Cardiac muscle cell (in vitro differentiated cells and primary cell): ENCODE results near the gene CASP6. TPM values are rescaled to one million over a fixed set of nuclear protein-coding genes. Genes with fewer than 3 reads are reported as not detected.

ENCODE experiments used
- DNase-seq, 2 donors: peaks; one replicate each; pipeline versions ENCODE4 v3.0.0 to v3.0.0-alpha.2; 2010 to 2017; ENCODE audit warnings: low read depth in 1 of 2, low spot score in 1 of 2
- H3K27ac ChIP-seq: fragments of 200-600 bp; sonication (generic); 2 replicates; pipeline ENCODE4 v1.5.1; 2016
- H3K27me3 ChIP-seq: fragments of 200-600 bp; sonication (generic); 2 replicates; pipeline ENCODE4 v1.6.0; 2016; ENCODE audit warnings: control low read depth
- H3K36me3 ChIP-seq: fragments of 200-600 bp; sonication (generic); 2 replicates; pipeline ENCODE4 v1.5.1; 2016; ENCODE audit warnings: control low read depth
- H3K4me1 ChIP-seq: fragments of 200-600 bp; sonication (generic); 2 replicates; pipeline ENCODE4 v1.8.1; 2017; ENCODE audit warnings: low read depth, mild to moderate bottlenecking, mixed run types
- H3K4me3 ChIP-seq: fragments of 200-600 bp; sonication (generic); 2 replicates; pipeline ENCODE4 v1.5.1; 2016; ENCODE audit warnings: mild to moderate bottlenecking
- H3K9me3 ChIP-seq: fragments of 200-600 bp; sonication (generic); 2 replicates; pipeline ENCODE4 v1.5.1; 2017; ENCODE audit warnings: low read depth, mild to moderate bottlenecking, control low read depth
- polyA plus RNA-seq: library from polyadenylated mRNA; unstranded; fragments of >200 nt; fragmentation: Nextera tagmentation; extraction: Ambion mirVana; gene quantifications from 2 replicates; pipeline ENCODE4 v1.2.1, GENCODE V29; 2016
- total RNA-seq: library from RNA; depleted of rRNA; stranded (reverse); fragments of >200 nt; gene quantifications from 2 replicates; pipeline ENCODE4 v1.2.3, GENCODE V29; 2016
- TF ChIP-seq, protein P1 (sequence below): IDR thresholded peaks from 2 replicates; pipeline ENCODE4 v1.5.1; 2012; ENCODE audit warnings: low read depth, mild to moderate bottlenecking, low read length

The CASP6 gene
- total and polyA plus RNA-seq, 2 experiments from 2014 or later = 28.9 to 45.6 TPM

DNA sequence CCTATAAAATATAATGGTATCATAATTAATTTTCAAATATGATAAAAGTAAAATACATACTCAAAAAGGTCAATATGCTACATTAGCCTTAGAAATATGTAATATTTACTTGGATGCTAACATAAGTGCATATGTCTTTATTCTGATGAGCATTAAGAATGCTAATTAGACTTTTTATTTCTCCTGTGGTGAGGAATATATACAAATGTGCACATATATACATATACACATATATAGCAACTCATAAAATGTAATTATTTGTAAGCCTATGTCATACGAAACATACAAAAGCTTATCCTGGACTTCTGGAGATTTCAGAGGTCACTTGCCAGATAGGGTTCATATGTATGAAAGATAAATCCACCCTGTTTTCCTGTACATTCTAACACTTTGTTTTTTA, 15.5 kb upstream of the CASP6 start:
- Histone ChIP-seq H3K4me3 (no peak overlapping the region), H3K4me1 (no peaks in the 10 kb centered on the region), H3K27me3 (no peaks in the 10 kb centered on the region), H3K27ac (no peak overlapping the region), H3K9me3 (no peaks in the 10 kb centered on the region), H3K36me3 (peaks cover 6% of the 10 kb centered on the region)
- DNase-seq = no peak
- TF ChIP-seq, protein P1, sequence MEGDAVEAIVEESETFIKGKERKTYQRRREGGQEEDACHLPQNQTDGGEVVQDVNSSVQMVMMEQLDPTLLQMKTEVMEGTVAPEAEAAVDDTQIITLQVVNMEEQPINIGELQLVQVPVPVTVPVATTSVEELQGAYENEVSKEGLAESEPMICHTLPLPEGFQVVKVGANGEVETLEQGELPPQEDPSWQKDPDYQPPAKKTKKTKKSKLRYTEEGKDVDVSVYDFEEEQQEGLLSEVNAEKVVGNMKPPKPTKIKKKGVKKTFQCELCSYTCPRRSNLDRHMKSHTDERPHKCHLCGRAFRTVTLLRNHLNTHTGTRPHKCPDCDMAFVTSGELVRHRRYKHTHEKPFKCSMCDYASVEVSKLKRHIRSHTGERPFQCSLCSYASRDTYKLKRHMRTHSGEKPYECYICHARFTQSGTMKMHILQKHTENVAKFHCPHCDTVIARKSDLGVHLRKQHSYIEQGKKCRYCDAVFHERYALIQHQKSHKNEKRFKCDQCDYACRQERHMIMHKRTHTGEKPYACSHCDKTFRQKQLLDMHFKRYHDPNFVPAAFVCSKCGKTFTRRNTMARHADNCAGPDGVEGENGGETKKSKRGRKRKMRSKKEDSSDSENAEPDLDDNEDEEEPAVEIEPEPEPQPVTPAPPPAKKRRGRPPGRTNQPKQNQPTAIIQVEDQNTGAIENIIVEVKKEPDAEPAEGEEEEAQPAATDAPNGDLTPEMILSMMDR = no peak

DNA sequence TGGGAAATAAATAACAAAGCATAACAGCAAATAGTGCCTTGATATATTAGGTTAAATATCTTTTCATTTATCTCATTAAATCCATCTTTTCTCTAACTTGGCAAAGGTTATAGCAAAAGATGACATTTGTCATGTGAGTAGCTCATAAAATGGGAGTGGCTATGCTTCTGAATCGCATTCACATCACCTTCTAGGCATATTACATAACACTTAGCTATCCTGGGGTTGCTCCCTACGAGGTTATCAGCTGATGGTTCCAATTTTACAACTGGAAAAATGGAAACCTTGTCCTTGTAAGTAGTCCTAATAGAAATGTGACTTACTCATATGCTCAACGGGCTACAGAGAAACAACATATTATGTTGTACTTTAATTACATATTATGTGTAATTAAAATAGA, 10.3 kb upstream of the CASP6 start:
- no peak for DNase-seq
- no peaks in the 10 kb centered on the region for H3K27me3 ChIP-seq
- H3K36me3 ChIP-seq = peaks cover 18% of the 10 kb centered on the region
- H3K4me3 ChIP-seq = no peak overlapping the region
- H3K27ac ChIP-seq = no peak overlapping the region
- H3K9me3 ChIP-seq = no peaks in the 10 kb centered on the region
- H3K4me1 ChIP-seq = no peaks in the 10 kb centered on the region
- TF ChIP-seq, protein P1 = no peak

GRCh38 chr4:109708990-109709389, 5.7 kb upstream of the CASP6 start:
- TF ChIP-seq, protein P1 = no peak
- peaks cover 18% of the 10 kb centered on the region for H3K36me3 ChIP-seq

GRCh38 chr4:109708435-109708834, 5.2 kb upstream of the CASP6 start:
- peaks cover 13% of the 10 kb centered on the region for H3K36me3 ChIP-seq

More at GRCh38 chr4:109708990-109709389, 5.7 kb upstream of the CASP6 start:
- Histone ChIP-seq H3K4me1 (no peaks in the 10 kb centered on the region), H3K27me3 (no peaks in the 10 kb centered on the region), H3K4me3 (no peak overlapping the region), H3K27ac (no peak overlapping the region), H3K9me3 (no peaks in the 10 kb centered on the region)
- no peak for DNase-seq

GRCh38 chr4:109703664-109704361, 568 bp upstream of the CASP6 start:
- TF ChIP-seq, protein P1 = no peak
- peaks cover 7% of the 10 kb centered on the region for H3K4me1 ChIP-seq
- no peak overlapping the region for H3K27ac ChIP-seq
- H3K36me3 ChIP-seq = peaks cover 4% of the 10 kb centered on the region
- H3K9me3 ChIP-seq = no peaks in the 10 kb centered on the region
- H3K27me3 ChIP-seq = no peaks in the 10 kb centered on the region
- peak in 1 of 2 donors; percentile 60 for DNase-seq
- peak overlapping the region; percentile 73 for H3K4me3 ChIP-seq

More at GRCh38 chr4:109708435-109708834, 5.2 kb upstream of the CASP6 start:
- H3K27me3 ChIP-seq = no peaks in the 10 kb centered on the region
- H3K9me3 ChIP-seq = no peaks in the 10 kb centered on the region
- no peaks in the 10 kb centered on the region for H3K4me1 ChIP-seq
- no peak overlapping the region for H3K4me3 ChIP-seq
- TF ChIP-seq, protein P1 = no peak
- no peak overlapping the region for H3K27ac ChIP-seq
- peak in 1 of 2 donors; percentile 52 for DNase-seq
